A172 (cell line): ENCODE data around the gene IGSF21. TPM values are rescaled to one million over a fixed set of nuclear protein-coding genes. Genes with fewer than 3 reads are reported as not detected.

Source experiments
- DNase-seq: peaks from one replicate; pipeline ENCODE4 v3.0.0-alpha.2; 2015; ENCODE audit warnings: low spot score
- total RNA-seq: library from RNA; depleted of rRNA; stranded (reverse); fragments of >200 nt; shearing (Covaris generic); gene quantifications from 2 replicates; pipeline ENCODE4 v1.2.3, GENCODE V29; 2014

IGSF21 gene
- total RNA-seq, 1 experiment from 2014 or later, result not detected

GRCh38 chr1:18175530-18176377 is 68.2 kb downstream of the IGSF21 start:
- no peak for DNase-seq

GRCh38 chr1:18176619-18177018 is 69.0 kb downstream of the IGSF21 start:
- DNase-seq, result no peak

GRCh38 chr1:18178111-18178510 is 70.5 kb downstream of the IGSF21 start:
- DNase-seq, result no peak

- no peak for DNase-seq
Measured at GRCh38 chr1:18179009-18179408, 71.4 kb downstream of the IGSF21 start.

DNA sequence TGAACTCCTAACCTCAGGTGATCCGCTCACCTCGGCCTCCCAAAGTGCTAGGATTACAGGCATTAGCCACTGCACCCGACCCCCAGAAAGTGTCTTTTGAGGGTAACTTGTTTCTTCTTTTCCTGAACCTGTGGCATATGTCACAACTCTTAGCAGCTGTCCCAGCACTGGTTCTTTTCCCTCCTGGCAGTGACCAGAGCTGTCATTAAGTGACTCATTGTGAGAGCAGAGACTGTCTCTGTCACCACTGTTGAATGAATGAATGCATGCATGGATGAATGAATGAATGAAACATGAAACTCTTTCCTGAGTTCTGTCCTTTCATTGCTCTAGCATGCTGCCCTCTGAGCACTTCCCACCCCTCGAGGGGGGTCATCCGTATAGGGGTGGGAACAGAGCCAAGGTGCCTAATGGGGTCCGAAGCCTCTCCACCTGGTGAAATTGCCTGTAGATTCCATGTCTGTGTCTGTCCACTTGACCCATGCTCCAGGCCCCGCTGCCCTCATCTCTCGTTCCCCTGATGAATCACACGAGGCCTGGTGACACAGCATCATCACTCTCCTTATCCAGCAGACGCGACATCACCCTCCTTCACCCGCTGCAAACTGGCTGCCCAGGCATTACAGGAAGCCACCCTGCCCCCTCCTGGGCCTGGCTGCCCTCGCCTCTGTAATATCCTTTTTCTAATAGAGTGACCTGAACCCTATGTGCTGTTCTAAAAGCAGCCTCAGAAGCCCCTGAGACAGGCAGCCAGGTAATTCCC is 75.0 kb downstream of the IGSF21 start:
- peak; percentile 59 for DNase-seq

DNA sequence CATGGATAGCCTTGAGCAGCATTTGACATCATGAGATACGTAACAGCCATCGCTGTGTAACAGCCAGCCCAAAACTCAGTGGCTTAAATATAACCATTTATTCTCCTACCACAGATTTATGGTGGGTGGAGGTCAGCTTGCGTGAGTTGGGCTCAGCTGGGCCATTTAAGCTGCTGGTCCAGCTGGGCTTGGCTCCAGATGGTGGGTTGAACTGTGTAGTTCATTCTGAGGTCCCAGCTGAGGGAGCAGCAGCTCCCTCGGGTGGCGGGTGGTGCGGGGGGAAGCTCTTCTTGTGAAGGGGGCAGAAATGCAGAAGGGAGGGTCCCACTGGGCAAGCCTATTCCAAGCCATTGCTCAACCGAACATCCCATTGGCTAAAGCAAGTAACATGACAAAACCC is 75.9 kb downstream of the IGSF21 start:
- no peak for DNase-seq

GRCh38 chr1:18187054-18187453 is 79.5 kb downstream of the IGSF21 start:
- no peak for DNase-seq

DNA sequence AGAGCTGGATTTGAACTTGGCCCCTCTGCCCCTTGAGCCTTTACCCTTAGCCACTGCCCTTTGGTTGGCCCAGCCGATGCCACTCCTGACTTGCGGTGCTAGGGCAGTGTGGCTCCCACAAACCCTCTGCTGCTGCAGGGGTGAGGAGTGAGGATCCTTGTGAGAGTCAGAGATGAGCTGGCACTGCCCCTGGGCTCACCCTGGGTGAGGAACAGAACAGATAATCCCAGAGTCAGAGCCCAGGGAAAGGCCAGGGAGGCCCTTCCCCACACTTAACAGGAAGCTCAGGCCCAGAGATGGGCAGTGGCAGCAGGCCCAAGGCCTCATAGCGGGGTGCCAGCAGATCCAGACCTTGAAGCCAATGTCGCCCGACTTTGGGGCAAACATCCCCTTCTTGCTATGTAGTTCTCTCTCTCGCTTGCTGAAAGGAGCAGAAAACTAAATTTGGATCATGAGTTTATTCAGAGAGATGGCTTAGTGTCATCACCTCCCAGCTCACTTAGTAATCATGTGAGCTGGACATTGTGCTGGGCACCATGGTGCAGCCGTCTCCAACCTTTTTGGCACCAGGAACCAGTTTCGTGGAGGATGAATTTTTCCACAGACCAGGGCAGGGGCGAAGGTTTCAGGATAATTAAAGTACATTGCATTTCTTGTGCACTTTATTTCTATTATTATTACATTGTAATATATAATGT is 81.4 kb downstream of the IGSF21 start:
- no peak for DNase-seq

GRCh38 chr1:18190598-18190997 is 83.0 kb downstream of the IGSF21 start:
- no peak for DNase-seq

GRCh38 chr1:18191037-18191436 is 83.4 kb downstream of the IGSF21 start:
- DNase-seq, result no peak

DNA sequence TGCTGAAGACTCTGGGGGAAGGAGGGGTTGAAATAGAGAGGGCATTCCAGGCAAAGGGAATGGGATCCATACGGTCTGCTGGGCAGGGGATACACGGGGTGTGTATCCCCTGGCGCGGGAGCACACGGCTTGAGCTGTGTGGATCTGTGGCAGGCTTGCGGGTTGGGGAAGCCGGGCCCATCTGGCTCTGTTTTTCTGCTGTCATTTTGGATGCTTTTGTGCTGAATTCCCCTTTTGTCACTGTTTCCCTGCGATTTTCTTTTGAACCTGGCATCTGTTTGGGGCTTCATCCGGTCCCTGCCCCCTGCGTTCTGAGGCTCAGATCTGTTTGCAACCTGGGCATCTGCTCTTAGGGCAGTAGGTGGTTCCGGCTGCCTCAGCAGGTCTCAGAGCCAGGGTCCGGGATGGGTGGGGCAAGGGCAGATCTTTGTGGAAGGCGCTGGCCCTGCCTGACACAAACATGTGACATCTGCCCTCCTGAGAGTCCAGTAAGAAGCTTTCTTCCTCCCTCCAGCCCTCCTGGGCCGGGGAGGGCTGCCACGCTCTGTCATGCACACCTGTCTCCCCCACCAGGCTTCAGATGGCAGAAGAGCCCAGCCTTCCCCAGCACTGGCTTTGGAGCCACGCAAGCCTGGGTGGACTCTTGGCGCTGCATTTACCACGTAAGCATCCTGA is 84.0 kb downstream of the IGSF21 start:
- no peak for DNase-seq

DNA sequence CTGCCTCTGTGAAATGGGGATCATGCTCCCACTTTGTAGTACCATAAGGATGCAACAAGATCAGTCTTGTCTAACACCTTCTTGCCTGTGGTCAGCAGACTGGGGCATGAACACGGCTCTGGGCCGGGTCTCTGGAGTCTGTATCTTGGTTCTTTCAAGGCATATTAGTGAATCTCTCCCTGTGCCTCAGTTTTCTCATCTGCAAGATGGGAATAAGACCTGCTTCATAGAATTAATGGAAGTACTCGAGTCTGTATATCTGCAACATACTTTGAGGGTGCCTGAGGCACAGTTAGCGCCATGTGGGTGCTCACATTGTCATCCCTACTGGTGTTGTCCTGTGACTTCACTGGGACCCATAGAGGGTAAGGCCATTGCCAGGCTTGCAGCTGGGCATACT is 84.6 kb downstream of the IGSF21 start:
- DNase-seq, result no peak

GRCh38 chr1:18192974-18193373 is 85.4 kb downstream of the IGSF21 start:
- no peak for DNase-seq

- DNase-seq, result no peak
Measured at GRCh38 chr1:18197299-18197698, 89.7 kb downstream of the IGSF21 start.

GRCh38 chr1:18198260-18198659 is 90.7 kb downstream of the IGSF21 start:
- no peak for DNase-seq

DNA sequence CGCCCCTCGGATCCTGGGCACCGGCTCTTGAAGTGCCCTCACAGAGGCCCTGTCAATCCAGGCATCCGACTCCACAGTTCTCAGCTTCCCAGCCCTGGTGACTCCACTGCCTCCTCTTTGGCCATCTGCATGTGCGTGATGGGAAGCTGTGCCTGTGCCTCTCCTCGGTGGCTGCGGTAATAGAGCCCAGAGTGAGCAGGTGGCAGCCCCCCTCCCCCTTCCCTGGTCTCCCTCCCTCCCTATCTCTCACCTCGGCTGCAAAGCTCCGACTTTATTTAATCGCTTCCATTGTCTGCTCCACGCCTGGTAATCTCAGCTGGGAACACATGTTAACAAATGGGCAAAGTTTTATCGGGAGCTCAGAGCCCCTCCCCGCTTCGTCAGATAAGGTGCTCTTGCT is 91.9 kb downstream of the IGSF21 start:
- DNase-seq, result no peak

DNA sequence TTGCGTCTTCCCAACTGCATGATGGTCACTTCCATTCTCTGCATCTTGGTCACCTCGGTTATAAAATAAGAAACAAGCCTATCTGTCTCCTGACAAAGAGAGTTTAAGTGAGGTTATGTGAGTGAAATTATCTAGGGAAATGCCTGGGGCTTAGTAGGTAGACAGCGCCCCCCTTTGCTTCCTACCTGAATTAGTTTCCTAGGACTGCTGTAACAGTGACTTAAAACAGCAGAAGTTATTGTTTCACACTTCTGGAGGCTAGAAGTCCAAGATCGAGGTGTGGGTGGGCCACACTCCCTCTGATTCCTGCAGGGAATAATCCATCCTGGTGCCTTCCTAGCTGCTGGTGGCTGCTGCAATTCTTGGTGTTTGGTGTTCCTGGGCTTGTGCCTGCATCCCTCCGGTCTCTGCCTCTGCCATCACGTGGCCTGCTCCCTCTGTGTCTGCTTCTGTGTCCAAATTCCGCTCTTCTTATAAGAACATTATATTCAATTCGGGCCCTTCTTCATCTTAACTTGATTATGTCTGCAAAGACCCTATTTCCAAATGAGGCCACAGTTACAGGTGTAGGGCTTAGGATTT is 92.6 kb downstream of the IGSF21 start:
- DNase-seq, result no peak

DNA sequence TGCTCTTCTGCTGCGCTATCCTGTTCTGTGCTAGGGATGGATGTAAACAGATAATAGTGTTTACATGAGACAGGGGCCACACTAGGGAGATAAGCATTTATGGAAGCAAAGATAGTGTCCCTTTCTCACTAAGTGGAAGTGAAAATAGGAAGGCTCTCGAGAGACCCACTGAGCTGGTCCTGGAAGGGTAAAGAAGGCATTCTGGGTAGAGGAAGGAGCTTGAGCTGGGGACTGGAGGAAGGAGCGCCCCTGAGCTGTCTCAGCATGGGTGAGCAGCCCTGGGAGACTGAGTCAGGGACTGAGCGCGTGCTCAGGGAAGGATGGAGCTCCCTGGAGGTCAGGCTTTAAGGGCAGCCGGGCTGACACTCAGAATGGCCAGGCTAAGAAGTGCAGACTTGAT is 93.3 kb downstream of the IGSF21 start:
- no peak for DNase-seq

DNA sequence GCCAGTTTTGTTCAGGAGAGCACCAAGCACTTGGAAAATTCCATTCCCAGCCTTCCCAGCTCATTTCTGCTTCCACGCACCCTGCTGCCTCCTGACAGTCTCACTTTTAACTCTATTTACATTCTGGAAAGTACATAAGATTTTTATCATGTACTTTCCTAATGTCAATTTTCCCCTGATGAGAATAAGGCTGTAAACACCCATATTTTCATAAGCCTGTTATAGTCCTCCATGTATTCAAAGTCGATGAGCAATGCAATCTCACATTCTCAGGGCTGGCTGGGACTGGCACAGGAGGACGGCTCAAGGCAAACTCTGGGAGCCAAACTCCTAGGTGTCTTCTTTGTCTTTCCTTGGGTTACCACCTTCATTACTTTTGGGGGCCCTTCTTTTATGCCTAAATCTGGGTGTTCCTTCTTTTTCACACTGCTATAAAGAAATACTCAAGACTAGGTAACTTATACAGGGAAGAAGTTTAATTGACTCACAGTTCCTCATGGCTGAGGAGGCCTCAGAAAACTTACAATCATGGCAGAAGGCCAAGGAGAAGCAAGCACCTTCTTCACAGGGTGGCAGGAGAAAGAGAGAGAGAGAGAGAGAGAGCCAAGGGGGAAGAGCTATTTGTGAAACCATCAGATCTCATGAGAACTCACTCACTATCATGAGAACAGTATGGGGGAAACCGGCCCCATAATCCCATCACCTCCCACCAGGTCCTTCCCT is 94.6 kb downstream of the IGSF21 start:
- DNase-seq, result no peak

- no peak for DNase-seq
Measured at GRCh38 chr1:18203645-18204044, 96.0 kb downstream of the IGSF21 start.

- no peak for DNase-seq
Measured at GRCh38 chr1:18204575-18204974, 97.0 kb downstream of the IGSF21 start.
